ENCODE measurements around the gene RUNX3.

- TF ChIP-seq CTCF (optimal IDR thresholded peaks at IDR 0.05 in 1 of 3, IDR thresholded peaks at IDR 0.05 in 1 of 3, conservative IDR thresholded peaks at IDR 0.05 in 1 of 3; ENCODE audit: extremely low read depth in 1 of 3, insufficient read depth in 2 of 3, low read length in 3 of 3): no peak
- TF ChIP-seq EZH2 (IDR thresholded peaks at IDR 0.05; ENCODE audit: low read length): no peak
Observed at GRCh38 chr1:24904731-24905354, 25.2 kb downstream of the RUNX3 start.

Measured in keratinocyte (primary cell).